ENCODE results near the gene PLA2G6. TPM values are rescaled to one million over a fixed set of nuclear protein-coding genes. Genes with fewer than 3 reads are reported as not detected.

PLA2G6 gene
- total and polyA plus RNA-seq, 2 experiments from 2014 or later: 5.5 to 6.5 TPM

GRCh38 chr22:38177044-38177443 lies 4.6 kb downstream of the PLA2G6 start:
- 95 to 100% methylated on average over 4 of the region's 4 CpGs for WGBS, 2 experiments (ENCODE audit: low coverage in 1 of 2, low lambda C conversion rate in 2 of 2, missing lambda C conversion rate in 2 of 2)
- no peak for TF ChIP-seq EZH2phosphoT487 (IDR thresholded peaks at IDR 0.05; ENCODE audit: insufficient read depth, low read depth)
- no peak for TF ChIP-seq EZH2 (IDR thresholded peaks at IDR 0.05; ENCODE audit: insufficient read depth, poor library complexity, severe bottlenecking)

GRCh38 chr22:38176170-38176741 lies 5.4 kb downstream of the PLA2G6 start:
- TF ChIP-seq EZH2phosphoT487 (IDR thresholded peaks at IDR 0.05; ENCODE audit: insufficient read depth, low read depth): no peak
- TF ChIP-seq EZH2 (IDR thresholded peaks at IDR 0.05; ENCODE audit: insufficient read depth, poor library complexity, severe bottlenecking): no peak
- Histone ChIP-seq H3K4me1 (ENCODE audit: insufficient read depth) (peaks cover 41% of the 10 kb centered on the region), H3K9me2 (ENCODE audit: insufficient read depth) (no peaks in the 10 kb centered on the region), H2AFZ (no peak overlapping the region), H3K27ac (no peak overlapping the region), H3K36me3 (ENCODE audit: low read depth) (no peaks in the 10 kb centered on the region), H3K4me2 (ENCODE audit: unreplicated experiment) (no peak overlapping the region), H3K79me2 (ENCODE audit: insufficient read depth) (no peaks in the 10 kb centered on the region), H3K4me3 (no peak overlapping the region), H3K27me3 (replicated peaks; ENCODE audit: insufficient read depth) (no peaks in the 10 kb centered on the region), H4K20me1 (ENCODE audit: insufficient read depth) (no peaks in the 10 kb centered on the region), H3K9me3 (ENCODE audit: low read depth) (no peaks in the 10 kb centered on the region), H3F3A (ENCODE audit: insufficient read depth) (peaks cover 35% of the 10 kb centered on the region), H3K9ac (no peak overlapping the region)
- in situ Hi-C loops (cut with MboI): no loop called here
- 83 to 85% methylated on average over 14 of the region's 14 CpGs for WGBS, 2 experiments (ENCODE audit: low coverage in 1 of 2, low lambda C conversion rate in 2 of 2, missing lambda C conversion rate in 2 of 2)
- peak; percentile 30 for DNase-seq

More at GRCh38 chr22:38177044-38177443, 4.6 kb downstream of the PLA2G6 start:
- H3K27me3 ChIP-seq (replicated peaks; ENCODE audit: insufficient read depth): no peaks in the 10 kb centered on the region
- no peak overlapping the region for H3K4me3 ChIP-seq
- H3K27ac ChIP-seq: no peak overlapping the region
- peaks cover 35% of the 10 kb centered on the region for H3F3A ChIP-seq (ENCODE audit: insufficient read depth)
- H3K4me2 ChIP-seq (ENCODE audit: unreplicated experiment): no peak overlapping the region
- no peaks in the 10 kb centered on the region for H3K36me3 ChIP-seq (ENCODE audit: low read depth)
- DNase-seq: no peak
- H3K9me3 ChIP-seq (ENCODE audit: low read depth): no peaks in the 10 kb centered on the region
- H3K9ac ChIP-seq: no peak overlapping the region
- no peaks in the 10 kb centered on the region for H3K9me2 ChIP-seq (ENCODE audit: insufficient read depth)
- H4K20me1 ChIP-seq (ENCODE audit: insufficient read depth): no peaks in the 10 kb centered on the region
- no peak overlapping the region for H2AFZ ChIP-seq
- in situ Hi-C loops (cut with MboI): no loop called here
- no peaks in the 10 kb centered on the region for H3K79me2 ChIP-seq (ENCODE audit: insufficient read depth)
- H3K4me1 ChIP-seq (ENCODE audit: insufficient read depth): peaks cover 42% of the 10 kb centered on the region

GRCh38 chr22:38175206-38176118 lies 6.2 kb downstream of the PLA2G6 start:
- no peak overlapping the region for H2AFZ ChIP-seq
- no peaks in the 10 kb centered on the region for H3K27me3 ChIP-seq (replicated peaks; ENCODE audit: insufficient read depth)
- H3K36me3 ChIP-seq (ENCODE audit: low read depth): no peaks in the 10 kb centered on the region
- no peaks in the 10 kb centered on the region for H3K9me2 ChIP-seq (ENCODE audit: insufficient read depth)
- no peak overlapping the region for H3K27ac ChIP-seq
- H3K79me2 ChIP-seq (ENCODE audit: insufficient read depth): no peaks in the 10 kb centered on the region
- DNase-seq: no peak
- no peaks in the 10 kb centered on the region for H4K20me1 ChIP-seq (ENCODE audit: insufficient read depth)
- H3K4me1 ChIP-seq (ENCODE audit: insufficient read depth): peaks cover 34% of the 10 kb centered on the region
- in situ Hi-C loops (cut with MboI): no loop called here
- H3K9ac ChIP-seq: no peak overlapping the region
- peaks cover 28% of the 10 kb centered on the region for H3F3A ChIP-seq (ENCODE audit: insufficient read depth)
- WGBS, 2 experiments (ENCODE audit: low coverage in 1 of 2, low lambda C conversion rate in 2 of 2, missing lambda C conversion rate in 2 of 2): 89 to 95% methylated on average over 17 of the region's 17 CpGs
- no peak overlapping the region for H3K4me3 ChIP-seq
- no peaks in the 10 kb centered on the region for H3K9me3 ChIP-seq (ENCODE audit: low read depth)
- no peak for TF ChIP-seq EZH2phosphoT487 (IDR thresholded peaks at IDR 0.05; ENCODE audit: insufficient read depth, low read depth)
- no peak for TF ChIP-seq EZH2 (IDR thresholded peaks at IDR 0.05; ENCODE audit: insufficient read depth, poor library complexity, severe bottlenecking)
- H3K4me2 ChIP-seq (ENCODE audit: unreplicated experiment): no peak overlapping the region

- H3K4me3 ChIP-seq: no peak overlapping the region
- H3K36me3 ChIP-seq (ENCODE audit: low read depth): no peaks in the 10 kb centered on the region
- H3K4me1 ChIP-seq (ENCODE audit: insufficient read depth): peaks cover 25% of the 10 kb centered on the region
- DNase-seq: no peak
- in situ Hi-C loops (cut with MboI): no loop called here
- no peaks in the 10 kb centered on the region for H3K9me2 ChIP-seq (ENCODE audit: insufficient read depth)
- TF ChIP-seq EZH2phosphoT487 (IDR thresholded peaks at IDR 0.05; ENCODE audit: insufficient read depth, low read depth): no peak
- no peak for TF ChIP-seq EZH2 (IDR thresholded peaks at IDR 0.05; ENCODE audit: insufficient read depth, poor library complexity, severe bottlenecking)
- H3K79me2 ChIP-seq (ENCODE audit: insufficient read depth): no peaks in the 10 kb centered on the region
- H4K20me1 ChIP-seq (ENCODE audit: insufficient read depth): no peaks in the 10 kb centered on the region
- no peak overlapping the region for H2AFZ ChIP-seq
- H3F3A ChIP-seq (ENCODE audit: insufficient read depth): peaks cover 19% of the 10 kb centered on the region
- WGBS, 2 experiments (ENCODE audit: low coverage in 1 of 2, low lambda C conversion rate in 2 of 2, missing lambda C conversion rate in 2 of 2): 79 to 81% methylated on average over 14 of the region's 14 CpGs
- H3K9me3 ChIP-seq (ENCODE audit: low read depth): no peaks in the 10 kb centered on the region
- no peaks in the 10 kb centered on the region for H3K27me3 ChIP-seq (replicated peaks; ENCODE audit: insufficient read depth)
- H3K4me2 ChIP-seq (ENCODE audit: unreplicated experiment): no peak overlapping the region
- H3K27ac ChIP-seq: no peak overlapping the region
- H3K9ac ChIP-seq: no peak overlapping the region
Measured at GRCh38 chr22:38174626-38175025, 7.0 kb downstream of the PLA2G6 start.

Measured in GM23248 (cell line).